CD14-positive monocyte (primary cell): ENCODE data around the gene DAPK1. TPM values are rescaled to one million over a fixed set of nuclear protein-coding genes. Genes with fewer than 3 reads are reported as not detected.

Source experiments
- DNase-seq, 3 donors: peaks; one replicate each; pipeline ENCODE4 v3.0.0-alpha.2; 2011 to 2022
- H2AFZ ChIP-seq: 2 replicates; pipeline ENCODE4 v1.6.0; 2012; ENCODE audit warnings: mild to moderate bottlenecking, low read depth, low read length, inconsistent platforms; ENCODE audit not compliant: insufficient read depth, poor library complexity, severe bottlenecking
- H3K27ac ChIP-seq, 2 donors: 1 replicate in 1 of 2; 2 replicates in 1 of 2; pipeline ENCODE4 v1.5.1; 2012 to 2013; ENCODE audit warnings: low read length in 2 of 2, control low read depth in 1 of 2, inconsistent platforms in 1 of 2, low read depth in 1 of 2, mild to moderate bottlenecking in 1 of 2
- H3K27me3 ChIP-seq, 2 donors: one replicate each; pipeline versions ENCODE4 v1.6.0 to v1.6.1; 2011 to 2013; ENCODE audit warnings: low read length in 2 of 2; ENCODE audit not compliant: control insufficient read depth in 2 of 2, insufficient read depth in 2 of 2
- H3K36me3 ChIP-seq, 2 donors: replicated peaks in 1 of 2; 1 replicate in 1 of 2; 2 replicates in 1 of 2; pipeline versions ENCODE4 v1.5.1 to v1.6.1; 2012 to 2013; ENCODE audit warnings: low read length in 2 of 2, control low read depth in 1 of 2, inconsistent platforms in 1 of 2, mild to moderate bottlenecking in 1 of 2; ENCODE audit not compliant: insufficient read depth in 2 of 2, control insufficient read depth in 1 of 2
- H3K4me1 ChIP-seq, 2 donors: 1 replicate in 1 of 2; 2 replicates in 1 of 2; pipeline versions ENCODE4 v1.5.1 to v1.6.1; 2012 to 2013; ENCODE audit warnings: low read length in 2 of 2, control low read depth in 1 of 2, inconsistent platforms in 1 of 2, mild to moderate bottlenecking in 1 of 2, moderate library complexity in 1 of 2; ENCODE audit not compliant: insufficient read depth in 2 of 2, control insufficient read depth in 1 of 2
- H3K4me2 ChIP-seq: replicated peaks from 2 replicates; pipeline ENCODE3; 2012; ENCODE audit warnings: low read length, moderate library complexity, mild to moderate bottlenecking; ENCODE audit not compliant: poor library complexity, severe bottlenecking; ENCODE audit errors: extremely low read depth
- H3K4me3 ChIP-seq, 3 experiments: fragments of 200-600 bp in 1 of 3; sonication (generic) in 1 of 3; replicated peaks in 1 of 3; 1 replicate in 2 of 3; 2 replicates in 1 of 3; pipeline ENCODE4 v1.5.1; 2011 to 2013; ENCODE audit warnings: low read length in 3 of 3, mild to moderate bottlenecking in 3 of 3, control low read depth in 2 of 3, low read depth in 2 of 3, inconsistent platforms in 1 of 3, moderate library complexity in 1 of 3
- H3K79me2 ChIP-seq: 2 replicates; pipeline ENCODE4 v1.6.0; 2012; ENCODE audit warnings: mild to moderate bottlenecking, control low read depth, inconsistent platforms, low read length, moderate library complexity; ENCODE audit not compliant: insufficient read depth
- H3K9ac ChIP-seq: 2 replicates; pipeline ENCODE4 v1.6.0; 2017; ENCODE audit warnings: low read length, mild to moderate bottlenecking; ENCODE audit not compliant: insufficient read depth, poor library complexity, severe bottlenecking
- H3K9me3 ChIP-seq, 2 donors: replicated peaks in 1 of 2; 1 replicate in 1 of 2; 2 replicates in 1 of 2; pipeline versions ENCODE4 v1.5.1 to v1.6.1; 2012 to 2013; ENCODE audit warnings: low read length in 2 of 2, control low read depth in 1 of 2; ENCODE audit not compliant: control insufficient read depth in 1 of 2, insufficient read depth in 1 of 2
- H4K20me1 ChIP-seq: 2 replicates; pipeline ENCODE4 v1.6.0; 2012; ENCODE audit warnings: mild to moderate bottlenecking, low read length, control low read depth, moderate library complexity; ENCODE audit not compliant: insufficient read depth
- H3K27ac Mint-ChIP-seq, 7 donors: one replicate each; pipeline ENCODE4 v1.8.0; 2020; ENCODE audit warnings: mild to moderate bottlenecking in 7 of 7, mixed read lengths in 7 of 7, moderate library complexity in 6 of 7, inconsistent platforms in 2 of 7
- H3K27me3 Mint-ChIP-seq, 3 donors: one replicate each; pipeline ENCODE4 v1.8.0; 2021 to 2022; ENCODE audit warnings: low read depth in 3 of 3, mild to moderate bottlenecking in 3 of 3, mixed read lengths in 3 of 3, moderate library complexity in 3 of 3, inconsistent platforms in 1 of 3
- H3K36me3 Mint-ChIP-seq, 2 donors: one replicate each; pipeline ENCODE4 v1.8.0; 2020; ENCODE audit warnings: mixed read lengths in 2 of 2, inconsistent platforms in 1 of 2, mild to moderate bottlenecking in 1 of 2
- H3K4me1 Mint-ChIP-seq: one replicate; pipeline ENCODE4 v1.8.0; 2020; ENCODE audit warnings: mild to moderate bottlenecking, mixed read lengths
- H3K4me3 Mint-ChIP-seq, 2 donors: one replicate each; pipeline ENCODE4 v1.8.0; 2020; ENCODE audit warnings: mild to moderate bottlenecking in 2 of 2, mixed read lengths in 2 of 2, moderate library complexity in 1 of 2
- H3K9me3 Mint-ChIP-seq, 7 donors: one replicate each; pipeline ENCODE4 v1.8.0; 2020 to 2022; ENCODE audit warnings: mixed read lengths in 7 of 7, mild to moderate bottlenecking in 6 of 7, moderate library complexity in 6 of 7, inconsistent platforms in 2 of 7
- CTCF ChIP-seq: fragments of 200-600 bp; IDR thresholded peaks from one replicate; pipeline ENCODE4 v1.8.0; 2022; ENCODE audit warnings: antibody characterized with exemption, mild to moderate bottlenecking
- WGBS: methylation state at CpG from one replicate; pipeline ENCODE4 v1.1.5; 2013; ENCODE audit warnings: missing lambda C conversion rate; ENCODE audit not compliant: insufficient coverage; 5-methylcytosine and 5-hydroxymethylcytosine counted together
- intact Hi-C, 2 donors: fragments of 100-400 bp; cut with micrococcal nuclease; formaldehyde crosslinking; loops; one replicate each; pipeline versions ENCODE4 v1.15.0 to v1.15.1; 2023
- polyA plus RNA-seq, 3 donors: library from polyadenylated mRNA; depleted of rRNA in 1 of 3; unstranded in 2 of 3; stranded (reverse) in 1 of 3; fragments of 300-500 nt in 2 of 3; fragments of >200 nt in 1 of 3; fragmentation: Illumina TruSeq in 2 of 3; gene quantifications; 1 replicate in 2 of 3; 2 replicates in 1 of 3; pipeline ENCODE4 v1.2.3, GENCODE V29; 2012 to 2021

DAPK1 gene
- polyA plus RNA-seq, 3 donors: 24.1 to 102 (median 44.4) TPM

- Histone ChIP-seq H3K9ac (no peak overlapping the region), H2AFZ (no peak overlapping the region), H3K9me3 (no peaks in the 10 kb centered on the region), H3K36me3 (no peaks in the 10 kb centered on the region), H3K4me3 (no peak overlapping the region), H3K79me2 (no peaks in the 10 kb centered on the region), H3K27me3 (peaks cover 0 to 15% of the 10 kb centered on the region in 2 donors), H3K4me2 (no peak overlapping the region), H3K27ac (no peak overlapping the region), H4K20me1 (no peaks in the 10 kb centered on the region), H3K4me1 (no peaks in the 10 kb centered on the region)
- peaks cover 0 to 10% (median 0%) of the 10 kb centered on the region in 7 donors for H3K9me3 Mint-ChIP-seq
- no CpG with 5 or more reads among the region's 2 CpGs for WGBS
- peaks cover 0 to 2% of the 10 kb centered on the region in 2 donors for H3K36me3 Mint-ChIP-seq
- H3K27ac Mint-ChIP-seq: no peak overlapping the region
- no peak for TF ChIP-seq CTCF
- peaks cover 2% of the 10 kb centered on the region for H3K4me1 Mint-ChIP-seq
- intact Hi-C loops: no loop called here
- no peak for DNase-seq
- peak overlapping the region in 1 of 2 donors; percentile 49 for H3K4me3 Mint-ChIP-seq
- H3K27me3 Mint-ChIP-seq: peaks cover 14 to 34% (median 23%) of the 10 kb centered on the region in 3 donors
Observed at GRCh38 chr9:87734106-87734505, 236.4 kb downstream of the DAPK1 start.

- peak overlapping the region in 1 of 2 donors; percentile 26 for H3K4me3 Mint-ChIP-seq
- H3K36me3 Mint-ChIP-seq: no peaks in the 10 kb centered on the region
- no peak overlapping the region for H3K9ac ChIP-seq
- H3K4me1 Mint-ChIP-seq: peaks cover 9% of the 10 kb centered on the region
- 96% methylated on average over 2 of the region's 3 CpGs for WGBS
- H4K20me1 ChIP-seq: no peaks in the 10 kb centered on the region
- H3K27ac ChIP-seq: no peak overlapping the region
- peaks cover 6 to 26% (median 18%) of the 10 kb centered on the region in 7 donors for H3K9me3 Mint-ChIP-seq
- H3K4me2 ChIP-seq: no peak overlapping the region
- no peak overlapping the region for H2AFZ ChIP-seq
- intact Hi-C loops: no loop called here
- peaks cover 6 to 22% of the 10 kb centered on the region in 2 donors for H3K27me3 ChIP-seq
- DNase-seq: no peak
- H3K27me3 Mint-ChIP-seq: peaks cover 14 to 37% (median 20%) of the 10 kb centered on the region in 3 donors
- H3K9me3 ChIP-seq: peaks cover 9 to 11% of the 10 kb centered on the region in 2 donors
- H3K79me2 ChIP-seq: no peaks in the 10 kb centered on the region
- H3K4me3 ChIP-seq: no peak overlapping the region
- H3K36me3 ChIP-seq: no peaks in the 10 kb centered on the region
- H3K27ac Mint-ChIP-seq: no peak overlapping the region
- no peaks in the 10 kb centered on the region for H3K4me1 ChIP-seq
- no peak for TF ChIP-seq CTCF
Observed at GRCh38 chr9:87739546-87739945, 241.9 kb downstream of the DAPK1 start.
